SHP77 treated with DMSO at 0.1 percent for 48 hours (cell line): ENCODE data around the gene ITPR3.

Experiments used
- DNase-seq: peaks from one replicate; lab custom pipeline; 2025; lab: John Stamatoyannopoulos, UW

ITPR3 gene

GRCh38 chr6:33737267-33738026 lies 116.3 kb downstream of the ITPR3 start:
- no peak for DNase-seq

GRCh38 chr6:33738153-33738552 lies 117.0 kb downstream of the ITPR3 start:
- DNase-seq: no peak

- no peak for DNase-seq
These were observed 117.8 kb downstream of the ITPR3 start for GRCh38 chr6:33738879-33739278.

GRCh38 chr6:33739571-33739970 lies 118.4 kb downstream of the ITPR3 start:
- no peak for DNase-seq

- DNase-seq: no peak
These were observed 119.1 kb downstream of the ITPR3 start for GRCh38 chr6:33740204-33740608.

- DNase-seq: no peak
These were observed 119.7 kb downstream of the ITPR3 start for GRCh38 chr6:33740794-33741193.

- no peak for DNase-seq
These were observed 121.0 kb downstream of the ITPR3 start for GRCh38 chr6:33742092-33742491.

GRCh38 chr6:33742837-33743236 lies 121.7 kb downstream of the ITPR3 start:
- no peak for DNase-seq

- peak; percentile 82 for DNase-seq
These were observed 123.1 kb downstream of the ITPR3 start for GRCh38 chr6:33744001-33744848.

- no peak for DNase-seq
These were observed 123.9 kb downstream of the ITPR3 start for GRCh38 chr6:33744895-33745546.

GRCh38 chr6:33745548-33745947 lies 124.4 kb downstream of the ITPR3 start:
- no peak for DNase-seq
